ENCODE data around the gene SSBP3.

Gene SSBP3

DNA sequence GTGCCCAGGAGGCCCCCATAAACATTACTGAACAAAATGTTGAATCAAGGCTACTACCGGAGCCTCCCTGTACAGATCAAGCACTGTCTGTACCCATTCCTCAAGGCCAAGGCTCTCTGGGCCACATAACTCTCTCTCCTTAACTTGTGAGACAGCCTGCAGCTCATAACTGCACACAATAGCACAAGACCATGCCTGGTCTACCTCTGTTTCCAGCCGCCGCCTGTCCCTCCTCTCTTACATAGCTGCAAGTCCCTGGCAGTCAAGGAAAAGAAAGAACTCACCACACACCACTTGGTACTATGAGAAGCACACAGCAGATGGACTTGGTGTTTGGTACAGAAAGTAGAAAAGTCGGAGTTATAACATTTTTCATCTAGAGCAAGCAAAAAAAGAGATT, 91.1 kb downstream of the SSBP3 start:
- Histone ChIP-seq H4K20me1 (ENCODE audit: insufficient read depth, low read length) (peaks cover 70% of the 10 kb centered on the region), H3K27me3 (ENCODE audit: insufficient read depth, low read length, poor library complexity) (no peaks in the 10 kb centered on the region), H3K4me1 (ENCODE audit: insufficient read depth, low read length) (peaks cover 22% of the 10 kb centered on the region), H3K36me3 (ENCODE audit: insufficient read depth, low read length) (peaks cover 30% of the 10 kb centered on the region), H2AFZ (ENCODE audit: low read depth, low read length) (no peak overlapping the region), H3K9ac (ENCODE audit: low read depth, low read length) (no peak overlapping the region), H3K79me2 (ENCODE audit: insufficient read depth, low read length) (peaks cover 89% of the 10 kb centered on the region), H3K4me2 (ENCODE audit: insufficient read depth, low read length) (no peak overlapping the region), H3K9me3 (ENCODE audit: insufficient read depth, low read length, severe bottlenecking) (no peaks in the 10 kb centered on the region), H3K4me3 (ENCODE audit: low read depth in 1 of 2, low read length in 2 of 2) (no peak overlapping the region), H3K27ac (ENCODE audit: low read length) (no peak overlapping the region)
- ATAC-seq (ENCODE audit: insufficient read depth, low read depth): no peak
- no peak for DNase-seq
- TF ChIP-seq CTCF (IDR thresholded peaks at IDR 0.05; ENCODE audit: borderline replicate concordance, extremely low read depth, low read length, poor library complexity, severe bottlenecking): no peak
- TF ChIP-seq EZH2 (IDR thresholded peaks at IDR 0.05; ENCODE audit: borderline replicate concordance, low read depth, low read length, severe bottlenecking): no peak

DNA sequence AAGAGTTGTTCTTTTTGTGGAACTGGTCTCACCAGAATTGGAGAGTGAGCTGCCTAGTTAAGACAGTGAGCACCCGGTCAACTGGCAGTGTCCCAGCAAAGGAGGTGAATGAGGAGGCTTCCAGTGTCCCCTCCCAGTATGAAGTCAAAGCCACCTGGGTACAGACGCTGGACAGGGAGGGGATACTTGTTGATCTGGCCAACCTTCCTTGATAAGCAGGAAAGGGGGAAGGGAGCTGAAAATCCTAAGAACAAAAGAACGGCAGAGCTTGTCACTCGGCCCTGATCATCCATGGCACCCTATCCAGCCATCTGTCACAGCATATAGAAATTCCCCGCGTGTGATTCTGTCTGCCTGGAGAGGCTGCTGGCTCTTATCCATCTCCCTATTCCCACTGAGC, 91.5 kb downstream of the SSBP3 start:
- H3K36me3 ChIP-seq (ENCODE audit: insufficient read depth, low read length): peaks cover 30% of the 10 kb centered on the region
- peaks cover 89% of the 10 kb centered on the region for H3K79me2 ChIP-seq (ENCODE audit: insufficient read depth, low read length)
- no peak overlapping the region for H3K4me2 ChIP-seq (ENCODE audit: insufficient read depth, low read length)
- peaks cover 22% of the 10 kb centered on the region for H3K4me1 ChIP-seq (ENCODE audit: insufficient read depth, low read length)
- H3K9me3 ChIP-seq (ENCODE audit: insufficient read depth, low read length, severe bottlenecking): no peaks in the 10 kb centered on the region
- no peak overlapping the region for H2AFZ ChIP-seq (ENCODE audit: low read depth, low read length)
- H3K4me3 ChIP-seq (ENCODE audit: low read depth in 1 of 2, low read length in 2 of 2): no peak overlapping the region
- H3K27ac ChIP-seq (ENCODE audit: low read length): 0 out of 2 replicates have a peak overlapping the region, but pooled peaks have one; percentile 4
- H3K27me3 ChIP-seq (ENCODE audit: insufficient read depth, low read length, poor library complexity): no peaks in the 10 kb centered on the region
- H3K9ac ChIP-seq (ENCODE audit: low read depth, low read length): no peak overlapping the region
- H4K20me1 ChIP-seq (ENCODE audit: insufficient read depth, low read length): peaks cover 74% of the 10 kb centered on the region
- ATAC-seq (ENCODE audit: insufficient read depth, low read depth) (no peak), DNase-seq (no peak)
- TF ChIP-seq CTCF (IDR thresholded peaks at IDR 0.05; ENCODE audit: borderline replicate concordance, extremely low read depth, low read length, poor library complexity, severe bottlenecking) (no peak), EZH2 (IDR thresholded peaks at IDR 0.05; ENCODE audit: borderline replicate concordance, low read depth, low read length, severe bottlenecking) (no peak)

DNA sequence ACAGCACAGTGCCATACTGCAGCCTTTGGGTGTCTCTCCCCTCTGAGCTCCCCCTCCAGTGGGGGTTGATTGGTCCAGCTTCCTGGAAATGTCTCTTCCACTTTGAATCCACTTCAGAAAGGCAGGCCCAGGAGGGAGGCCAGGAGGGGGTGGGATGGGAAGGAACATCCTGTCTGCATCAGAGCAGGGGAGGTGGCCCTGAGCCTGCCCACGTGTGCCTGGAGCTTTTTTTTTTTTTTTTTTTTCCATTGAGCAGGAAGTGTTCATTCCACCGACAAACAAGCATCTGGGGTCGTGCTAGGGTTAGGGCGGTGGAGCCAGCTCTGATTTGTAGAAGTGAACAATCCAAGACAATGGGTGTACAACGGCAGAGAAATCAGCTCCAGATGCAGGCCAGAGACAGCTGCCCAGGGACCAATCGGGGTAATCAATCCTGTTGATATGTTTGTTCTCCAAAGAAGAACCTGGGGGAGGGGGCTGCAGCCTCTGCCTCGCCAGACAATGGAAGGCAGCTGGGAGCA, 93.3 kb downstream of the SSBP3 start:
- Histone ChIP-seq H3K9me3 (ENCODE audit: insufficient read depth, low read length, severe bottlenecking) (no peaks in the 10 kb centered on the region), H2AFZ (ENCODE audit: low read depth, low read length) (no peak overlapping the region), H3K27me3 (ENCODE audit: insufficient read depth, low read length, poor library complexity) (no peaks in the 10 kb centered on the region), H3K79me2 (ENCODE audit: insufficient read depth, low read length) (peaks cover 85% of the 10 kb centered on the region), H4K20me1 (ENCODE audit: insufficient read depth, low read length) (peaks cover 67% of the 10 kb centered on the region), H3K27ac (ENCODE audit: low read length) (peak overlapping the region; percentile 27), H3K4me2 (ENCODE audit: insufficient read depth, low read length) (no peak overlapping the region), H3K4me3 (ENCODE audit: low read depth in 1 of 2, low read length in 2 of 2) (no peak overlapping the region), H3K4me1 (ENCODE audit: insufficient read depth, low read length) (peaks cover 22% of the 10 kb centered on the region), H3K9ac (ENCODE audit: low read depth, low read length) (no peak overlapping the region), H3K36me3 (ENCODE audit: insufficient read depth, low read length) (peaks cover 18% of the 10 kb centered on the region)
- DNase-seq (peak; percentile 53), ATAC-seq (ENCODE audit: insufficient read depth, low read depth) (peak; percentile 76)
- TF ChIP-seq EZH2 (IDR thresholded peaks at IDR 0.05; ENCODE audit: borderline replicate concordance, low read depth, low read length, severe bottlenecking): no peak
- no peak for TF ChIP-seq CTCF (IDR thresholded peaks at IDR 0.05; ENCODE audit: borderline replicate concordance, extremely low read depth, low read length, poor library complexity, severe bottlenecking)

Data from DND-41 (cell line).